Measurements from ENCODE around the gene CD83. TPM values are rescaled to one million over a fixed set of nuclear protein-coding genes. Genes with fewer than 3 reads are reported as not detected.
"Not testable (repeated sequence)": the region's sequence is repeated elsewhere in the genome, so short reads cannot be mapped to it uniquely, and the experiment has no call there.

CD83 gene
- total and polyA plus RNA-seq, 2 donors (not counting 1 experiment from before 2014, with no cell fraction given): 320 to 332 TPM

DNA sequence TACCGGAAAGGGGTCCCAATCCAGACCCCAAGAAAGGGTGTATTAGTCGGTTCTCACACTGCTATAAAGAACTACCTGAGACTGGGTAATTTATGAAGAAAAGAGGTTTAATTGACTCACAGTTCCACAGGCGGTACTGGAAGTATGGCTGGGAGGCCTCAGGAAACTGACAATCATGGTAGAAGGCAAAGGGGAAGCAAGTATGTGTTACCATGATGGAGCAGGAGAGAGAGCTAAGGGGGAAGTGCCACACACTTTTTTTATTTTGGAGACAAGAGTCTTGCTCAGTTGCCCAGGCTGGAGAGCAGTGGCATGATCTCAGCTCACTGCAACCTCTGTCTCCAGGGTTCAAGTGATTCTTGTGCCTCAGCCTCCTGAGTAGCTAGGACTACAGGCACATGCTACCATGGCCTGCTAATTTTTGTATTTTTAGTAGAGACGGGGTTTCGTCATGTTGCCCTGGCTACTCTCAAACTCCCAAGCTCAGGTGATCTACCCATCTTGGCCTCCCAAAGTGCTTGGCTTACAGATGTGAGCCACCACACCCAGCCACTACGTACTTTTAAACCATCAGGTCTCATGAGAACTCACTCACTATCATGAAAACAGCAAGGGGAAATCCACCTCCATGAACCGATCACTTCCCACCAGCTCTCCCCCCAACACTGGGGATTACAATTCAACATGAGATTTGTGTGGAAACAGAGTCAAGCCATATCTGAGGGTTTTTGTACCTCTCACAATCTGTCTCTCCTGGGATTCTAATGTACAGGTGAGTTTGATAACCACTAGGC is 43.8 kb upstream of the CD83 start:
- 83% methylated on average over 4 of the region's 7 CpGs for WGBS (ENCODE audit: insufficient coverage)
- not testable (repeated sequence) for H3K9me3 Mint-ChIP-seq (ENCODE audit: insufficient read depth); H3K9me3 ChIP-seq (ENCODE audit: control extremely low read depth in 1 of 3, control insufficient read depth in 2 of 3, insufficient read depth in 1 of 3, low read length in 2 of 3); H3K27me3 Mint-ChIP-seq; H3K36me3 ChIP-seq (replicated peaks in 1 of 2; ENCODE audit: control extremely low read depth in 1 of 2, control insufficient read depth in 1 of 2, extremely low read depth in 1 of 2, insufficient read depth in 2 of 2, low read length in 1 of 2); H3K79me2 ChIP-seq (ENCODE audit: control insufficient read depth, insufficient read depth, low read length); H4K20me1 ChIP-seq (ENCODE audit: control insufficient read depth, insufficient read depth, low read length, poor library complexity, severe bottlenecking); H3K27me3 ChIP-seq (replicated peaks in 1 of 4; ENCODE audit: control extremely low read depth in 1 of 4, control insufficient read depth in 3 of 4, insufficient read depth in 4 of 4, low read length in 3 of 4)
- DNase-seq: peak; percentile 81
- H2AFZ ChIP-seq (ENCODE audit: insufficient read depth, low read depth, low read length, poor library complexity, severe bottlenecking): peak overlapping the region; percentile 55
- Mint-ChIP-seq H3K4me1 (peaks cover 47% of the 10 kb centered on the region), H3K4me3 (peak overlapping the region; percentile 88), H3K27ac (peak overlapping the region; percentile 92)
- ATAC-seq (ENCODE audit: low read depth): peak; percentile 56
- H3K4me2 ChIP-seq (replicated peaks; ENCODE audit: low read depth, low read length, poor library complexity, severe bottlenecking): peak overlapping the region; percentile 89
- H3K27ac ChIP-seq (ENCODE audit: low read length in 2 of 2): peak overlapping the region; percentile 88 to 96
- CTCF ChIA-PET: interaction anchor here (0.7 to 4.0 kb wide), 8 partner anchors 9 to 70 kb away, joined by 3 to 26 read pairs (median 4); no protein-coding TSS in a partner anchor
- H3K4me1 ChIP-seq (ENCODE audit: control insufficient read depth in 2 of 2, insufficient read depth in 2 of 2, low read length in 2 of 2): peaks cover 24% of the 10 kb centered on the region in 2 donors
- peak overlapping the region; percentile 78 for H3K9ac ChIP-seq (ENCODE audit: low read length)
- peak overlapping the region in 1 of 5 experiments; percentile 69 for H3K4me3 ChIP-seq (ENCODE audit: control extremely low read depth in 1 of 5, extremely low read depth in 1 of 5, insufficient read depth in 1 of 5, low read depth in 2 of 5, low read length in 4 of 5)
- intact Hi-C loops (cut with micrococcal nuclease): loop anchor here (2.0 kb wide), 1 partner anchor 43 kb away; the partner anchor contains the start of gene CD83
- POLR2A ChIA-PET: interaction anchor here (0.6 to 2.5 kb wide), 7 partner anchors 9 to 571 kb away, joined by 3 to 17 read pairs (median 6); partner anchors contain the start of gene CD83

GRCh38 chr6:14074476-14075094 is 43.0 kb upstream of the CD83 start:
- H3K27me3 ChIP-seq (replicated peaks in 1 of 4; ENCODE audit: control extremely low read depth in 1 of 4, control insufficient read depth in 3 of 4, insufficient read depth in 4 of 4, low read length in 3 of 4): no peaks in the 10 kb centered on the region
- peak overlapping the region; percentile 78 for H3K9ac ChIP-seq (ENCODE audit: low read length)
- H3K4me1 Mint-ChIP-seq: peaks cover 52% of the 10 kb centered on the region
- peak overlapping the region; percentile 88 to 96 for H3K27ac ChIP-seq (ENCODE audit: low read length in 2 of 2)
- POLR2A ChIA-PET: interaction anchor here (0.8 to 2.5 kb wide), 7 partner anchors 11 to 52 kb away, joined by 3 to 17 read pairs (median 5); partner anchors contain the start of gene CD83
- H4K20me1 ChIP-seq (ENCODE audit: control insufficient read depth, insufficient read depth, low read length, poor library complexity, severe bottlenecking): no peaks in the 10 kb centered on the region
- WGBS (ENCODE audit: insufficient coverage): no CpG with 5 or more reads among the region's 3 CpGs
- CTCF ChIA-PET: interaction anchor here (0.7 to 4.0 kb wide), 11 partner anchors 8 to 69 kb away, joined by 3 to 26 read pairs (median 4); no protein-coding TSS in a partner anchor
- H3K4me3 ChIP-seq (ENCODE audit: control extremely low read depth in 1 of 5, extremely low read depth in 1 of 5, insufficient read depth in 1 of 5, low read depth in 2 of 5, low read length in 4 of 5): peak overlapping the region in 4 of 5 experiments; percentile 24 to 69 (median 42)
- peak overlapping the region; percentile 88 for H3K4me3 Mint-ChIP-seq
- no peaks in the 10 kb centered on the region for H3K36me3 ChIP-seq (replicated peaks in 1 of 2; ENCODE audit: control extremely low read depth in 1 of 2, control insufficient read depth in 1 of 2, extremely low read depth in 1 of 2, insufficient read depth in 2 of 2, low read length in 1 of 2)
- H3K27ac Mint-ChIP-seq: peak overlapping the region; percentile 95
- DNase-seq (peak; percentile 37), ATAC-seq (ENCODE audit: low read depth) (peak; percentile 10)
- no peaks in the 10 kb centered on the region for H3K9me3 ChIP-seq (ENCODE audit: control extremely low read depth in 1 of 3, control insufficient read depth in 2 of 3, insufficient read depth in 1 of 3, low read length in 2 of 3)
- H3K9me3 Mint-ChIP-seq (ENCODE audit: insufficient read depth): no peaks in the 10 kb centered on the region
- intact Hi-C loops (cut with micrococcal nuclease): loop anchor here (1.0 to 2.0 kb wide), 5 partner anchors 7 to 42 kb away; partner anchors contain the start of gene CD83
- peaks cover 24 to 27% of the 10 kb centered on the region in 2 donors for H3K4me1 ChIP-seq (ENCODE audit: control insufficient read depth in 2 of 2, insufficient read depth in 2 of 2, low read length in 2 of 2)
- H2AFZ ChIP-seq (ENCODE audit: insufficient read depth, low read depth, low read length, poor library complexity, severe bottlenecking): peak overlapping the region; percentile 56
- H3K4me2 ChIP-seq (replicated peaks; ENCODE audit: low read depth, low read length, poor library complexity, severe bottlenecking): peak overlapping the region; percentile 89
- TF ChIP-seq, protein P1, sequence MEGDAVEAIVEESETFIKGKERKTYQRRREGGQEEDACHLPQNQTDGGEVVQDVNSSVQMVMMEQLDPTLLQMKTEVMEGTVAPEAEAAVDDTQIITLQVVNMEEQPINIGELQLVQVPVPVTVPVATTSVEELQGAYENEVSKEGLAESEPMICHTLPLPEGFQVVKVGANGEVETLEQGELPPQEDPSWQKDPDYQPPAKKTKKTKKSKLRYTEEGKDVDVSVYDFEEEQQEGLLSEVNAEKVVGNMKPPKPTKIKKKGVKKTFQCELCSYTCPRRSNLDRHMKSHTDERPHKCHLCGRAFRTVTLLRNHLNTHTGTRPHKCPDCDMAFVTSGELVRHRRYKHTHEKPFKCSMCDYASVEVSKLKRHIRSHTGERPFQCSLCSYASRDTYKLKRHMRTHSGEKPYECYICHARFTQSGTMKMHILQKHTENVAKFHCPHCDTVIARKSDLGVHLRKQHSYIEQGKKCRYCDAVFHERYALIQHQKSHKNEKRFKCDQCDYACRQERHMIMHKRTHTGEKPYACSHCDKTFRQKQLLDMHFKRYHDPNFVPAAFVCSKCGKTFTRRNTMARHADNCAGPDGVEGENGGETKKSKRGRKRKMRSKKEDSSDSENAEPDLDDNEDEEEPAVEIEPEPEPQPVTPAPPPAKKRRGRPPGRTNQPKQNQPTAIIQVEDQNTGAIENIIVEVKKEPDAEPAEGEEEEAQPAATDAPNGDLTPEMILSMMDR (IDR thresholded peaks at IDR 0.05): no peak
- no peak for TF ChIP-seq EZH2 (IDR thresholded peaks at IDR 0.05; ENCODE audit: borderline replicate concordance, insufficient read depth, low read depth, low read length, poor library complexity, severe bottlenecking)
- H3K27me3 Mint-ChIP-seq: no peaks in the 10 kb centered on the region
- peaks cover 6% of the 10 kb centered on the region for H3K79me2 ChIP-seq (ENCODE audit: control insufficient read depth, insufficient read depth, low read length)

Data from B cell (primary cell).